Esophagus squamous epithelium (tissue), 5 donors: ENCODE measurements around the gene GJD3. TPM values are rescaled to one million over a fixed set of nuclear protein-coding genes. Genes with fewer than 3 reads are reported as not detected.

Experiments used
- DNase-seq: peaks from one replicate; lab custom pipeline; 2025; lab: John Stamatoyannopoulos, UW
- H3K27ac ChIP-seq, 4 donors: fragments of 200-600 bp; sonication (generic); one replicate each; pipeline ENCODE4 v1.5.1; 2016 to 2019; ENCODE audit warnings: mild to moderate bottlenecking in 1 of 4
- H3K27me3 ChIP-seq, 4 donors: fragments of 200-600 bp; sonication (generic); 1 replicate in 3 of 4; 2 replicates in 1 of 4; pipeline versions ENCODE4 v1.5.1 to v1.6.0; 2017 to 2021; ENCODE audit warnings: antibody characterized with exemption in 1 of 4
- H3K36me3 ChIP-seq, 3 donors: fragments of 200-600 bp; sonication (generic); one replicate each; pipeline ENCODE4 v1.5.1; 2016 to 2019
- H3K4me1 ChIP-seq, 3 donors: fragments of 200-600 bp; sonication (generic); one replicate each; pipeline ENCODE4 v1.5.1; 2017 to 2019
- H3K4me3 ChIP-seq, 4 donors: fragments of 200-600 bp; sonication (generic); 1 replicate in 3 of 4; 2 replicates in 1 of 4; pipeline ENCODE4 v1.5.1; 2016 to 2019; ENCODE audit warnings: mild to moderate bottlenecking in 2 of 4, moderate library complexity in 1 of 4
- H3K9me3 ChIP-seq, 3 donors: fragments of 200-600 bp; sonication (generic); one replicate each; pipeline ENCODE4 v1.5.1; 2016 to 2019
- POLR2A ChIP-seq, 4 donors: fragments of 450-650 bp; IDR thresholded peaks; one replicate each; pipeline ENCODE4 v1.6.1; 2017; ENCODE audit warnings: antibody characterized with exemption in 4 of 4, mild to moderate bottlenecking in 4 of 4, moderate library complexity in 3 of 4
- WGBS, 2 donors: methylation state at CpG; one replicate each; pipeline ENCODE4 v1.1.5; 2018; 5-methylcytosine and 5-hydroxymethylcytosine counted together
- intact Hi-C: fragments of 100-400 bp; cut with DNase I; formaldehyde crosslinking; loops from one replicate; pipeline ENCODE4 v1.15.0; 2022
- total RNA-seq, 4 donors: library from RNA; depleted of rRNA; stranded (reverse); fragments of >200 nt; gene quantifications; one replicate each; pipeline ENCODE4 v1.1.0, GENCODE V29; 2016
- TF ChIP-seq, protein P1 (sequence below), 6 experiments: fragments of 450-650 bp in 4 of 6; fragments of 200-600 bp in 2 of 6; sonication (generic) in 2 of 6; IDR thresholded peaks; one replicate each; pipeline ENCODE4 v1.5.1; 2016 to 2019; ENCODE audit warnings: antibody characterized with exemption in 6 of 6, mild to moderate bottlenecking in 4 of 6, moderate library complexity in 4 of 6
- donor health status: DM: yes; HTN: yes; CAD: no.

The GJD3 gene
- total RNA-seq, 4 donors from 2014 or later, result 0.38 to 1.7 (median 0.47) TPM; not detected in 1

GRCh38 chr17:40327244-40327729 lies 37.2 kb downstream of the GJD3 start:
- Histone ChIP-seq H3K4me1 (peaks cover 81 to 100% (median 95%) of the 10 kb centered on the region in 3 donors), H3K27me3 (no peaks in the 10 kb centered on the region), H3K9me3 (no peaks in the 10 kb centered on the region), H3K27ac (peak overlapping the region; percentile 2 to 94 (median 90)), H3K4me3 (peak overlapping the region in 1 of 4 donors; percentile 2), H3K36me3 (peaks cover 0 to 11% (median 0%) of the 10 kb centered on the region in 3 donors)
- intact Hi-C loops, result no loop called here
- WGBS, 2 donors, result 53 to 66% methylated on average over 3 of the region's 4 CpGs
- no peak for DNase-seq
- no peak for TF ChIP-seq POLR2A (IDR thresholded peaks at IDR 0.05)
- TF ChIP-seq, protein P1, sequence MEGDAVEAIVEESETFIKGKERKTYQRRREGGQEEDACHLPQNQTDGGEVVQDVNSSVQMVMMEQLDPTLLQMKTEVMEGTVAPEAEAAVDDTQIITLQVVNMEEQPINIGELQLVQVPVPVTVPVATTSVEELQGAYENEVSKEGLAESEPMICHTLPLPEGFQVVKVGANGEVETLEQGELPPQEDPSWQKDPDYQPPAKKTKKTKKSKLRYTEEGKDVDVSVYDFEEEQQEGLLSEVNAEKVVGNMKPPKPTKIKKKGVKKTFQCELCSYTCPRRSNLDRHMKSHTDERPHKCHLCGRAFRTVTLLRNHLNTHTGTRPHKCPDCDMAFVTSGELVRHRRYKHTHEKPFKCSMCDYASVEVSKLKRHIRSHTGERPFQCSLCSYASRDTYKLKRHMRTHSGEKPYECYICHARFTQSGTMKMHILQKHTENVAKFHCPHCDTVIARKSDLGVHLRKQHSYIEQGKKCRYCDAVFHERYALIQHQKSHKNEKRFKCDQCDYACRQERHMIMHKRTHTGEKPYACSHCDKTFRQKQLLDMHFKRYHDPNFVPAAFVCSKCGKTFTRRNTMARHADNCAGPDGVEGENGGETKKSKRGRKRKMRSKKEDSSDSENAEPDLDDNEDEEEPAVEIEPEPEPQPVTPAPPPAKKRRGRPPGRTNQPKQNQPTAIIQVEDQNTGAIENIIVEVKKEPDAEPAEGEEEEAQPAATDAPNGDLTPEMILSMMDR (IDR thresholded peaks at IDR 0.05), result no peak

- Histone ChIP-seq H3K9me3 (no peaks in the 10 kb centered on the region), H3K27ac (peak overlapping the region; percentile 2 to 94 (median 90)), H3K27me3 (no peaks in the 10 kb centered on the region), H3K4me3 (peak overlapping the region in 1 of 4 donors; percentile 2), H3K36me3 (peaks cover 0 to 10% (median 0%) of the 10 kb centered on the region in 3 donors), H3K4me1 (peaks cover 81 to 100% (median 95%) of the 10 kb centered on the region in 3 donors)
- intact Hi-C loops, result no loop called here
- DNase-seq, result no peak
- TF ChIP-seq POLR2A (IDR thresholded peaks at IDR 0.05), result no peak
- TF ChIP-seq, protein P1 (IDR thresholded peaks at IDR 0.05), result no peak
- WGBS, 2 donors, result 83% methylated on average over 1 of the region's 1 CpG
Observed at GRCh38 chr17:40326832-40327199, 37.7 kb downstream of the GJD3 start.

DNA sequence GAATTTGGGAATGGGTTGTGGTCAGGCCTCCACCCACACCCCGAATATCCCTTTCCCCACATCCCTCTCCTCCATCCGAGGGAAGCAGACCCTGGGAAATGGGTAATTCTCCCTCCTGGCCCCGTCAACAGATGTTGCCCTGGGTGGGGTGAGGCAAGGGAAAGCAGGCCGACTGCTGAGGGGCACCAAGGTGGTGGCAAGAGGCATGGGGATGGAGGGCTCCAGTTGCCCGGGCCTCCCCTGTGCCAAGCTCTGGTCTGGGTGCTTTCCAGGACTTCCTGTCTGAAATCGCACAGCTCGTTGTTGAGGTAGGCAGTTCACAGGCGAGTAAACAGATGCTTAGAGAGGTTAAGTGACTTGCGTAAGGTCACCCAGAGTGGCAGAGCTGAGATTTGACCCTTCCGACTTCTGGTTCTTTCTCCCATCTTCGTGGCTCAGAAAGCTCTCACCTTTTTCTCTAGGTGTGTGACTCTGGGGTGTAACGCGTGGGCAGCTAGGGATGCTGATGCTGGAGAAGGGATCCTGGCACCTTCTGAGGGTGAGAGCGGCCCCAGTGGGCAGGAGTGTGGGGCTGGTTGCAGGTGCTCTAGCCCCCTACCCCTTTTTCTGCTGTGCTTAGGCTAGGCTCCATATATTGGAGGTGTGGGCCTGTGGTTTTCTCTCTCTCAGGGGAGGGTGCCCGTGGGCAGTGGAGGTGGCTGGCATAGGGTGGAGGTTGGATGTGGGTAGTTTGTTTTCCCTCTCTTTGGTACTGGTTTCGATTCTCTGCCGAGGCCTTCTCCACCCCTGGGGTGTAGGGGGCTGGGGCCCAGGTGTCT lies 38.3 kb downstream of the GJD3 start:
- H3K4me1 ChIP-seq, result peaks cover 81 to 100% (median 95%) of the 10 kb centered on the region in 3 donors
- H3K9me3 ChIP-seq, result no peaks in the 10 kb centered on the region
- H3K36me3 ChIP-seq, result peaks cover 0 to 4% (median 0%) of the 10 kb centered on the region in 3 donors
- TF ChIP-seq, protein P1 (IDR thresholded peaks at IDR 0.05), result no peak
- TF ChIP-seq POLR2A (IDR thresholded peaks at IDR 0.05), result no peak
- DNase-seq, result no peak
- WGBS, 2 donors, result 53 to 60% methylated on average over 7 to 17 of the region's 17 CpGs
- intact Hi-C loops, result no loop called here
- peak overlapping the region; percentile 2 to 94 (median 90) for H3K27ac ChIP-seq
- peak overlapping the region in 1 of 4 donors; percentile 2 for H3K4me3 ChIP-seq
- no peaks in the 10 kb centered on the region for H3K27me3 ChIP-seq

- Histone ChIP-seq H3K27ac (peak overlapping the region; percentile 63 to 97 (median 92)), H3K4me3 (peak overlapping the region in 1 of 4 donors; percentile 2), H3K36me3 (no peaks in the 10 kb centered on the region), H3K27me3 (no peaks in the 10 kb centered on the region), H3K9me3 (no peaks in the 10 kb centered on the region), H3K4me1 (peaks cover 79 to 100% (median 95%) of the 10 kb centered on the region in 3 donors)
- WGBS, 2 donors, result 59 to 75% methylated on average over 12 to 13 of the region's 13 CpGs
- TF ChIP-seq, protein P1 (IDR thresholded peaks at IDR 0.05), result no peak
- TF ChIP-seq POLR2A (IDR thresholded peaks at IDR 0.05), result no peak
- DNase-seq, result no peak
- intact Hi-C loops, result no loop called here
Observed at GRCh38 chr17:40325156-40326013, 39.2 kb downstream of the GJD3 start.
